ENCODE results near the gene LRRFIP1. TPM values are rescaled to one million over a fixed set of nuclear protein-coding genes. Genes with fewer than 3 reads are reported as not detected.

LRRFIP1 gene
- total and polyA plus RNA-seq, 2 of the 13 experiments (the other 11 are each of a cell fraction or from before 2014, with no cell fraction given): 15.9 to 40.5 TPM

- TF ChIP-seq DRAP1 (CRISPR knock-in tag; IDR thresholded peaks at IDR 0.05) (no peak; the same call in 1 of the 2 replicates), ZNF17 (CRISPR knock-in tag; IDR thresholded peaks at IDR 0.05) (0 out of 2 replicates have a peak, but pooled peaks have one; percentile 23), ZBTB4 (CRISPR knock-in tag; IDR thresholded peaks at IDR 0.05; ENCODE audit: borderline replicate concordance) (peak; percentile 96), ZNF432 (CRISPR knock-in tag; IDR thresholded peaks at IDR 0.05; ENCODE audit: borderline replicate concordance) (no peak), CREBL2 (CRISPR knock-in tag; IDR thresholded peaks at IDR 0.05; ENCODE audit: borderline replicate concordance) (no peak), STAT6 (CRISPR knock-in tag; IDR thresholded peaks at IDR 0.05; ENCODE audit: borderline replicate concordance) (peak; percentile 97), GTF3A (CRISPR knock-in tag; conservative IDR thresholded peaks at IDR 0.05) (no peak), JARID2 (CRISPR knock-in tag; IDR thresholded peaks at IDR 0.05; ENCODE audit: insufficient replicate concordance) (no peak), ZNF468 (CRISPR knock-in tag; IDR thresholded peaks at IDR 0.05) (no peak), PAXIP1 (CRISPR knock-in tag; conservative IDR thresholded peaks at IDR 0.05) (peak; percentile 98), ZGPAT (CRISPR knock-in tag; IDR thresholded peaks at IDR 0.05) (peak; percentile 90), RBM22 (optimal IDR thresholded peaks at IDR 0.05; ENCODE audit: low read length) (no peak), SOX5 (CRISPR knock-in tag; IDR thresholded peaks at IDR 0.05; ENCODE audit: borderline replicate concordance) (peak; percentile 78), ZBTB43 (CRISPR knock-in tag; conservative IDR thresholded peaks at IDR 0.05) (peak; percentile 94)
Measured at GRCh38 chr2:237590272-237591140, 36.9 kb upstream of the LRRFIP1 start, which contains the start of gene RAB17 (continued).

Data from HepG2 (cell line).